Type B pancreatic cell (in vitro differentiated cells): ENCODE data around the gene BLOC1S6. TPM values are rescaled to one million over a fixed set of nuclear protein-coding genes. Genes with fewer than 3 reads are reported as not detected.

ENCODE experiments used
- DNase-seq: peaks from one replicate; pipeline ENCODE4 v3.0.0; 2021; ENCODE audit warnings: mixed read lengths; ENCODE audit not compliant: unreplicated experiment; ENCODE audit errors: extremely low spot score
- H3K27ac Mint-ChIP-seq: 2 replicates; pipeline ENCODE4 v1.8.0; 2021; ENCODE audit warnings: mild to moderate bottlenecking, mixed read lengths
- H3K27me3 Mint-ChIP-seq: 2 replicates; pipeline ENCODE4 v1.8.0; 2021; ENCODE audit warnings: mixed read lengths
- H3K36me3 Mint-ChIP-seq: 2 replicates; pipeline ENCODE4 v1.8.0; 2021; ENCODE audit warnings: mixed read lengths
- H3K4me1 Mint-ChIP-seq: one replicate; pipeline ENCODE4 v1.8.0; 2021; ENCODE audit warnings: mixed read lengths; ENCODE audit not compliant: unreplicated experiment
- H3K4me3 Mint-ChIP-seq: 2 replicates; pipeline ENCODE4 v1.8.0; 2021; ENCODE audit warnings: mild to moderate bottlenecking, mixed read lengths
- H3K9me3 Mint-ChIP-seq: 2 replicates; pipeline ENCODE4 v1.8.0; 2021; ENCODE audit warnings: mixed read lengths
- total RNA-seq: library from RNA; stranded (reverse); gene quantifications from 2 replicates; pipeline ENCODE4 v1.2.1, GENCODE V29; 2021; ENCODE audit warnings: low replicate concordance
- TF ChIP-seq, protein P1 (sequence below): fragments of 200-600 bp; sonication (generic); conservative IDR thresholded peaks from 2 replicates; pipeline ENCODE4 v1.5.0; 2021; ENCODE audit warnings: antibody characterized with exemption, mild to moderate bottlenecking

Gene BLOC1S6
- total RNA-seq, 1 donor from 2014 or later: 46.7 TPM

- Mint-ChIP-seq H3K4me3 (no peak overlapping the region), H3K4me1 (peaks cover 21% of the 10 kb centered on the region), H3K27ac (no peak overlapping the region), H3K27me3 (no peaks in the 10 kb centered on the region), H3K36me3 (no peaks in the 10 kb centered on the region), H3K9me3 (no peaks in the 10 kb centered on the region)
- TF ChIP-seq, protein P1, sequence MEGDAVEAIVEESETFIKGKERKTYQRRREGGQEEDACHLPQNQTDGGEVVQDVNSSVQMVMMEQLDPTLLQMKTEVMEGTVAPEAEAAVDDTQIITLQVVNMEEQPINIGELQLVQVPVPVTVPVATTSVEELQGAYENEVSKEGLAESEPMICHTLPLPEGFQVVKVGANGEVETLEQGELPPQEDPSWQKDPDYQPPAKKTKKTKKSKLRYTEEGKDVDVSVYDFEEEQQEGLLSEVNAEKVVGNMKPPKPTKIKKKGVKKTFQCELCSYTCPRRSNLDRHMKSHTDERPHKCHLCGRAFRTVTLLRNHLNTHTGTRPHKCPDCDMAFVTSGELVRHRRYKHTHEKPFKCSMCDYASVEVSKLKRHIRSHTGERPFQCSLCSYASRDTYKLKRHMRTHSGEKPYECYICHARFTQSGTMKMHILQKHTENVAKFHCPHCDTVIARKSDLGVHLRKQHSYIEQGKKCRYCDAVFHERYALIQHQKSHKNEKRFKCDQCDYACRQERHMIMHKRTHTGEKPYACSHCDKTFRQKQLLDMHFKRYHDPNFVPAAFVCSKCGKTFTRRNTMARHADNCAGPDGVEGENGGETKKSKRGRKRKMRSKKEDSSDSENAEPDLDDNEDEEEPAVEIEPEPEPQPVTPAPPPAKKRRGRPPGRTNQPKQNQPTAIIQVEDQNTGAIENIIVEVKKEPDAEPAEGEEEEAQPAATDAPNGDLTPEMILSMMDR: no peak
- no peak for DNase-seq
Measured at GRCh38 chr15:45657254-45657653, 70.1 kb downstream of the BLOC1S6 start.

DNA sequence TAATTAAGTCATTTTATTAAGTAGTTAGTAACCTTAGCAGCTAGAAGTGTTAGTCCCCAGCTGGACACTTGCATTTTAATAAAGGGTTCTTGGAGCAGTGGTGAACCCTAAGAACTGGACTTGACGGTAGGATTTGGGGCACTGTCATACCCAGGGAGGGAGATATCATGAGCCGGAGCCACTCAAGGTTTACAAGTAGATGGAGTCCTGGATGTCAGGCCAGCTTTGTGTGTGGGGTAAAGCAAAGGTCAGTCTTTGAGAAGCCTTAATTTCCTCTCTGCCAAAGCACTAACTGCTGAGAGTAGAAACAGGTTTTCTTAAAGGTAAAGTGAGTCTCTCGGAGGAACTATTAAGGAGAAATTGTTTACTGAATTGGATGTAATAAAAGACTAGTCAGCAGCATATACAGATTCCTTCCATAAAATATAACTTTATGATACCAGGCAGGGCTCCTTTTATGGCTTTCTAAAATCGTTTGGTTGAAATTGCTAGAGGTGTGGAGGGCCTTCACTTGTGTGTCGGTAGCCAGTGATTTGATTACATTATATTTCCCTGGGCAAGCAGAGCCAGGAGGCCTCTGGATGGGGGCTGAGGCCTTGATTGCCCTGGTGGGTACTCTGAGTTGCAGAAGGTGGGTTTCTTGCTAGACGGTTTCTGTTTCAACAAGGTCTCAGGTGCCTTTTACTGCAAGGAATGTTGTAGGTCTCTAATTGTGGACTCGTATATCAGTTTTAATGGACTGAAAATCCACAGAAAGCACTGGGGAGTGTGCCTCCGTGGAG lies 70.8 kb downstream of the BLOC1S6 start:
- Mint-ChIP-seq H3K36me3 (no peaks in the 10 kb centered on the region), H3K27ac (peak overlapping the region; percentile 35), H3K4me1 (peaks cover 21% of the 10 kb centered on the region), H3K9me3 (no peaks in the 10 kb centered on the region), H3K4me3 (no peak overlapping the region), H3K27me3 (no peaks in the 10 kb centered on the region)
- TF ChIP-seq, protein P1: no peak
- no peak for DNase-seq

Other genes starting within 250 kb of the BLOC1S6 start
- 17.8 and 26.8 TPM in 2 replicates for gene GATM, start 208.8 kb upstream of the BLOC1S6 start, total RNA-seq
- gene SLC30A4, start 64.6 kb upstream of the BLOC1S6 start, total RNA-seq: 7.2 and 12.5 TPM in 2 replicates
- 6.7 and 9.2 TPM in 2 replicates for gene SQOR, start 47.6 kb downstream of the BLOC1S6 start, total RNA-seq